Esophagus muscularis mucosa (tissue), 3 donors: Measurements from ENCODE around the gene RAB11FIP5.

Experiments
- POLR2A ChIP-seq: fragments of 450-650 bp; IDR thresholded peaks from one replicate; pipeline ENCODE4 v1.6.1; 2017; ENCODE audit warnings: antibody characterized with exemption, moderate library complexity, mild to moderate bottlenecking, low read depth
- TF ChIP-seq, protein P1 (sequence below), 3 experiments: fragments of 200-600 bp in 2 of 3; fragments of 450-650 bp in 1 of 3; sonication (generic) in 2 of 3; IDR thresholded peaks; one replicate each; pipeline ENCODE4 v1.5.1; 2017 to 2019; ENCODE audit warnings: antibody characterized with exemption in 3 of 3, mild to moderate bottlenecking in 2 of 3, moderate library complexity in 1 of 3

DNA sequence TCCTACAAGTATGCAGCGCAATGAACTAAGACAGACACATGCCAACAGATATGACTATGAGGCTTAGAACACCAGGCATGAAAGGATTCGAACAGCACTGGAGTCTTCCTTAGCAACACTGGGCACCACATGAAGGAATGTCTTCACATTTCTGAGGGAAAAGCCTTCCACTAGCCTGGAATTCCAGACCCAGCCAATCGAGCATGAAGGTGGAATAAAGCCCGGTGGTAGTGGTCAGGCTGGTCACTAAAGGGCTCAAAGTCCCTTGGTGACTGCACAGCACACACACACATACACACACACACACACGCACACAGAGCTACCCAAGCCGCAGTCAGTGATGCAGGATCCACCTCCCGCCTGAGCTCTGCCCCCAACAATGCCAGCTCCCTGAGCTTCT lies 21.6 kb downstream of the RAB11FIP5 start:
- TF ChIP-seq, protein P1, sequence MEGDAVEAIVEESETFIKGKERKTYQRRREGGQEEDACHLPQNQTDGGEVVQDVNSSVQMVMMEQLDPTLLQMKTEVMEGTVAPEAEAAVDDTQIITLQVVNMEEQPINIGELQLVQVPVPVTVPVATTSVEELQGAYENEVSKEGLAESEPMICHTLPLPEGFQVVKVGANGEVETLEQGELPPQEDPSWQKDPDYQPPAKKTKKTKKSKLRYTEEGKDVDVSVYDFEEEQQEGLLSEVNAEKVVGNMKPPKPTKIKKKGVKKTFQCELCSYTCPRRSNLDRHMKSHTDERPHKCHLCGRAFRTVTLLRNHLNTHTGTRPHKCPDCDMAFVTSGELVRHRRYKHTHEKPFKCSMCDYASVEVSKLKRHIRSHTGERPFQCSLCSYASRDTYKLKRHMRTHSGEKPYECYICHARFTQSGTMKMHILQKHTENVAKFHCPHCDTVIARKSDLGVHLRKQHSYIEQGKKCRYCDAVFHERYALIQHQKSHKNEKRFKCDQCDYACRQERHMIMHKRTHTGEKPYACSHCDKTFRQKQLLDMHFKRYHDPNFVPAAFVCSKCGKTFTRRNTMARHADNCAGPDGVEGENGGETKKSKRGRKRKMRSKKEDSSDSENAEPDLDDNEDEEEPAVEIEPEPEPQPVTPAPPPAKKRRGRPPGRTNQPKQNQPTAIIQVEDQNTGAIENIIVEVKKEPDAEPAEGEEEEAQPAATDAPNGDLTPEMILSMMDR (IDR thresholded peaks at IDR 0.05) = no peak
- no peak for TF ChIP-seq POLR2A
